Loucy (cell line): ENCODE measurements around the gene ANKRD26.

Source experiments
- H2AFZ ChIP-seq: fragments of 200-600 bp; sonication (generic); 2 replicates; pipeline ENCODE4 v1.6.0; 2016; ENCODE audit warnings: antibody characterized with exemption, mild to moderate bottlenecking, low read length, moderate library complexity
- H3F3A ChIP-seq: fragments of 200-600 bp; 2 replicates; pipeline ENCODE4 v1.6.0; 2016; ENCODE audit warnings: antibody characterized with exemption, low read depth, mild to moderate bottlenecking
- H3K27me3 ChIP-seq: fragments of 200-600 bp; sonication (generic); 2 replicates; pipeline ENCODE4 v1.6.1; 2014; ENCODE audit warnings: low read length, mild to moderate bottlenecking; ENCODE audit not compliant: insufficient read depth, poor library complexity, severe bottlenecking
- H3K36me3 ChIP-seq: fragments of 200-600 bp; sonication (generic); 2 replicates; pipeline ENCODE4 v1.6.1; 2016; ENCODE audit warnings: low read length; ENCODE audit not compliant: insufficient read depth
- H3K4me1 ChIP-seq: fragments of 200-600 bp; sonication (generic); 2 replicates; pipeline ENCODE4 v1.5.1; 2014; ENCODE audit warnings: low read length, mild to moderate bottlenecking; ENCODE audit not compliant: insufficient read depth, poor library complexity, severe bottlenecking
- H3K4me2 ChIP-seq: fragments of 200-600 bp; sonication (generic); 2 replicates; pipeline ENCODE4 v1.6.0; 2014; ENCODE audit warnings: antibody characterized with exemption, low read length, low read depth, mild to moderate bottlenecking; ENCODE audit not compliant: poor library complexity, severe bottlenecking
- H3K4me3 ChIP-seq: fragments of 200-600 bp; sonication (generic); 2 replicates; pipeline ENCODE4 v1.5.1; 2014; ENCODE audit warnings: low read length, mild to moderate bottlenecking, mixed read lengths; ENCODE audit not compliant: poor library complexity, severe bottlenecking
- H3K79me2 ChIP-seq: fragments of 200-600 bp; sonication (generic); 2 replicates; pipeline ENCODE4 v1.6.1; 2014; ENCODE audit warnings: low read length; ENCODE audit not compliant: insufficient read depth
- H3K9ac ChIP-seq: fragments of 200-600 bp; sonication (generic); 2 replicates; pipeline ENCODE4 v1.6.0; 2014; ENCODE audit warnings: mild to moderate bottlenecking, low read depth, low read length, moderate library complexity; ENCODE audit not compliant: poor library complexity, severe bottlenecking
- H3K9me2 ChIP-seq: fragments of 200-600 bp; sonication (generic); replicated peaks from 2 replicates; pipeline ENCODE4 v1.6.1; 2016; ENCODE audit warnings: low read depth, low read length, mixed read lengths
- H3K9me3 ChIP-seq: fragments of 200-600 bp; sonication (generic); 2 replicates; pipeline ENCODE4 v1.6.1; 2014; ENCODE audit warnings: mild to moderate bottlenecking, antibody characterized with exemption, low read length, low read depth; ENCODE audit not compliant: insufficient read depth
- H4K20me1 ChIP-seq: fragments of 200-600 bp; sonication (generic); 2 replicates; pipeline ENCODE4 v1.6.0; 2014; ENCODE audit warnings: antibody characterized with exemption, low read length, mild to moderate bottlenecking; ENCODE audit not compliant: insufficient read depth, poor library complexity, severe bottlenecking
- CTCF ChIP-seq: fragments of 200-600 bp; sonication (generic); conservative IDR thresholded peaks from 2 replicates; pipeline ENCODE4 v1.5.1; 2014; ENCODE audit warnings: mild to moderate bottlenecking, antibody characterized with exemption, low read length
- EZH2phosphoT487 ChIP-seq: fragments of 200-600 bp; IDR thresholded peaks from 2 replicates; pipeline ENCODE4 v1.6.1; 2018; ENCODE audit warnings: antibody characterized with exemption, mild to moderate bottlenecking, moderate library complexity, borderline replicate concordance

The ANKRD26 gene

GRCh38 chr10:26981232-26981824 lies 119.0 kb downstream of the ANKRD26 start:
- no peaks in the 10 kb centered on the region for H3K9me2 ChIP-seq
- H3K27me3 ChIP-seq = no peaks in the 10 kb centered on the region
- H3K79me2 ChIP-seq = no peaks in the 10 kb centered on the region
- no peak for TF ChIP-seq CTCF
- no peak for TF ChIP-seq EZH2phosphoT487
- no peak overlapping the region for H3K4me2 ChIP-seq
- no peaks in the 10 kb centered on the region for H4K20me1 ChIP-seq
- no peak overlapping the region for H2AFZ ChIP-seq
- H3K36me3 ChIP-seq = no peaks in the 10 kb centered on the region
- no peaks in the 10 kb centered on the region for H3K4me1 ChIP-seq
- H3K9ac ChIP-seq = no peak overlapping the region
- H3K9me3 ChIP-seq = no peaks in the 10 kb centered on the region
- no peaks in the 10 kb centered on the region for H3F3A ChIP-seq
- H3K4me3 ChIP-seq = no peak overlapping the region

GRCh38 chr10:26978519-26978918 lies 121.8 kb downstream of the ANKRD26 start:
- no peaks in the 10 kb centered on the region for H3K27me3 ChIP-seq
- H3K4me1 ChIP-seq = no peaks in the 10 kb centered on the region
- H3K79me2 ChIP-seq = no peaks in the 10 kb centered on the region
- H3K4me3 ChIP-seq = no peak overlapping the region
- H3K4me2 ChIP-seq = no peak overlapping the region
- no peaks in the 10 kb centered on the region for H3K36me3 ChIP-seq
- no peaks in the 10 kb centered on the region for H4K20me1 ChIP-seq
- H3K9ac ChIP-seq = no peak overlapping the region
- H3F3A ChIP-seq = no peaks in the 10 kb centered on the region
- no peaks in the 10 kb centered on the region for H3K9me2 ChIP-seq
- no peak overlapping the region for H2AFZ ChIP-seq
- H3K9me3 ChIP-seq = no peaks in the 10 kb centered on the region
- TF ChIP-seq EZH2phosphoT487 = no peak

- Histone ChIP-seq H2AFZ (no peak overlapping the region), H3K27me3 (no peaks in the 10 kb centered on the region), H3K4me1 (no peaks in the 10 kb centered on the region), H4K20me1 (no peaks in the 10 kb centered on the region), H3K36me3 (no peaks in the 10 kb centered on the region), H3K4me3 (no peak overlapping the region), H3K9ac (no peak overlapping the region), H3F3A (no peaks in the 10 kb centered on the region), H3K9me3 (no peaks in the 10 kb centered on the region), H3K4me2 (no peak overlapping the region), H3K79me2 (no peaks in the 10 kb centered on the region), H3K9me2 (no peaks in the 10 kb centered on the region)
- no peak for TF ChIP-seq CTCF
- no peak for TF ChIP-seq EZH2phosphoT487
Measured at GRCh38 chr10:26977635-26978034, 122.7 kb downstream of the ANKRD26 start.

- TF ChIP-seq CTCF (no peak), EZH2phosphoT487 (no peak)
- no peak overlapping the region for H3K4me3 ChIP-seq
- H3K4me1 ChIP-seq = no peaks in the 10 kb centered on the region
- H3K79me2 ChIP-seq = no peaks in the 10 kb centered on the region
- no peaks in the 10 kb centered on the region for H3F3A ChIP-seq
- no peak overlapping the region for H3K4me2 ChIP-seq
- no peaks in the 10 kb centered on the region for H3K9me2 ChIP-seq
- H2AFZ ChIP-seq = no peak overlapping the region
- H3K9ac ChIP-seq = no peak overlapping the region
- H3K36me3 ChIP-seq = no peaks in the 10 kb centered on the region
- H3K27me3 ChIP-seq = no peaks in the 10 kb centered on the region
- no peaks in the 10 kb centered on the region for H3K9me3 ChIP-seq
- no peaks in the 10 kb centered on the region for H4K20me1 ChIP-seq
Measured at GRCh38 chr10:26970667-26971066, 129.6 kb downstream of the ANKRD26 start.
